ENCODE data around the gene PRTN3.

Gene PRTN3

DNA sequence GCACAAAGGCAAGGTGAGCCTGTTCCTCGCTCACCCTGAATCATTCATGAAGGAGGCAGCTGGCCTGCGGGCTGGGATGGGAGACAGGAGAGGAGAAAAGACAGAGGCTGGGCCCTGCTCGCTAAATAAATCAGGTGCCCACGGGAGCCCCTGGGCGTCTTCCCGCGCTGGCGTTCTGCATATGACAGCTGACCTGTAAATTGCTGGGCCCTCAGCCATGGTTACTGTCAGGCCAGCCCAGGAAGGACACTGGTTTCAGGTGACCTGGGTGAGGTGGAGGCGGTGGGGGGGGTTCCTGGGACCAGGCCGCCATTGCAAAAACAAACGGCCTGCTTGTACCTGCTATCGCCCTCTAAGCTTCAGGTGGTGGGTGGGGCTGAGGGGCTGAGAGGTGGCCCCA, 47.0 kb upstream of the PRTN3 start:
- TF ChIP-seq POLR2AphosphoS5 (IDR thresholded peaks at IDR 0.05; ENCODE audit: low read depth, low read length) (no peak), TAF1 (IDR thresholded peaks at IDR 0.05; ENCODE audit: borderline replicate concordance, insufficient read depth, low read length) (no peak), SIN3A (IDR thresholded peaks at IDR 0.05; ENCODE audit: borderline replicate concordance, insufficient read depth, low read length) (no peak), FOXP2 (optimal IDR thresholded peaks at IDR 0.05; ENCODE audit: borderline replicate concordance, extremely low read depth, extremely low read length, insufficient read depth) (no peak)
- TF ChIP-seq, protein P1, sequence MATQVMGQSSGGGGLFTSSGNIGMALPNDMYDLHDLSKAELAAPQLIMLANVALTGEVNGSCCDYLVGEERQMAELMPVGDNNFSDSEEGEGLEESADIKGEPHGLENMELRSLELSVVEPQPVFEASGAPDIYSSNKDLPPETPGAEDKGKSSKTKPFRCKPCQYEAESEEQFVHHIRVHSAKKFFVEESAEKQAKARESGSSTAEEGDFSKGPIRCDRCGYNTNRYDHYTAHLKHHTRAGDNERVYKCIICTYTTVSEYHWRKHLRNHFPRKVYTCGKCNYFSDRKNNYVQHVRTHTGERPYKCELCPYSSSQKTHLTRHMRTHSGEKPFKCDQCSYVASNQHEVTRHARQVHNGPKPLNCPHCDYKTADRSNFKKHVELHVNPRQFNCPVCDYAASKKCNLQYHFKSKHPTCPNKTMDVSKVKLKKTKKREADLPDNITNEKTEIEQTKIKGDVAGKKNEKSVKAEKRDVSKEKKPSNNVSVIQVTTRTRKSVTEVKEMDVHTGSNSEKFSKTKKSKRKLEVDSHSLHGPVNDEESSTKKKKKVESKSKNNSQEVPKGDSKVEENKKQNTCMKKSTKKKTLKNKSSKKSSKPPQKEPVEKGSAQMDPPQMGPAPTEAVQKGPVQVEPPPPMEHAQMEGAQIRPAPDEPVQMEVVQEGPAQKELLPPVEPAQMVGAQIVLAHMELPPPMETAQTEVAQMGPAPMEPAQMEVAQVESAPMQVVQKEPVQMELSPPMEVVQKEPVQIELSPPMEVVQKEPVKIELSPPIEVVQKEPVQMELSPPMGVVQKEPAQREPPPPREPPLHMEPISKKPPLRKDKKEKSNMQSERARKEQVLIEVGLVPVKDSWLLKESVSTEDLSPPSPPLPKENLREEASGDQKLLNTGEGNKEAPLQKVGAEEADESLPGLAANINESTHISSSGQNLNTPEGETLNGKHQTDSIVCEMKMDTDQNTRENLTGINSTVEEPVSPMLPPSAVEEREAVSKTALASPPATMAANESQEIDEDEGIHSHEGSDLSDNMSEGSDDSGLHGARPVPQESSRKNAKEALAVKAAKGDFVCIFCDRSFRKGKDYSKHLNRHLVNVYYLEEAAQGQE (IDR thresholded peaks at IDR 0.05; ENCODE audit: insufficient read depth in 1 of 2, low read depth in 2 of 2, low read length in 2 of 2), result no peak

DNA sequence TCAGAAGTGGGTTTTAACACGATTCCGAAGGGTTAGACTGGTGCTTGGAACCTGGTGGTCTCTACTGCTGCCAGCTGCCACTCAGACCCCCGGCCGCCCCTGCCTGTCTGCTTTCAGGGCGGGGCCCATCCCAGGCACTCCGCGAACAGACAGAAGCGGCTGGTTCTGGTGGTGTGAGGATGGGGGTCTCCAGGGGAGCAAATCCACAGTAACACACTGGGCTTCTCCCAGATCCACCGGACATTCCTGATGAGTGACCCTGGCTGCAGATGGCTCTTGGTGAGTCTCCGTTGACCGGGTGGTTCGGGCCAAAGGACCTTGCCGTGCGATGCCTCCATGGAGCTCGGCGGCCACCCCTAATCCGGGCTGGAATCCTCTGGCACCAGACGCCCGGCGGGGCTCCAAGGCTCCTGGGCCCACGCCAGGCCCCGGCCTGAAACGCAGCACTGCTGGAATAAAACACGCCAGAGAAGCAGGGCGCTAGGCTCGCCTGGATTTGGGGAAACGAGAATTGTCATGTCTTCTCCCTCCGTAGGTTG, 45.7 kb upstream of the PRTN3 start:
- no peak for TF ChIP-seq POLR2AphosphoS5 (IDR thresholded peaks at IDR 0.05; ENCODE audit: low read depth, low read length)
- TF ChIP-seq, protein P1 (IDR thresholded peaks at IDR 0.05; ENCODE audit: insufficient read depth in 1 of 2, low read depth in 2 of 2, low read length in 2 of 2), result no peak
- TF ChIP-seq FOXP2 (optimal IDR thresholded peaks at IDR 0.05; ENCODE audit: borderline replicate concordance, extremely low read depth, extremely low read length, insufficient read depth), result no peak
- TF ChIP-seq SIN3A (IDR thresholded peaks at IDR 0.05; ENCODE audit: borderline replicate concordance, insufficient read depth, low read length), result no peak
- no peak for TF ChIP-seq TAF1 (IDR thresholded peaks at IDR 0.05; ENCODE audit: borderline replicate concordance, insufficient read depth, low read length)

DNA sequence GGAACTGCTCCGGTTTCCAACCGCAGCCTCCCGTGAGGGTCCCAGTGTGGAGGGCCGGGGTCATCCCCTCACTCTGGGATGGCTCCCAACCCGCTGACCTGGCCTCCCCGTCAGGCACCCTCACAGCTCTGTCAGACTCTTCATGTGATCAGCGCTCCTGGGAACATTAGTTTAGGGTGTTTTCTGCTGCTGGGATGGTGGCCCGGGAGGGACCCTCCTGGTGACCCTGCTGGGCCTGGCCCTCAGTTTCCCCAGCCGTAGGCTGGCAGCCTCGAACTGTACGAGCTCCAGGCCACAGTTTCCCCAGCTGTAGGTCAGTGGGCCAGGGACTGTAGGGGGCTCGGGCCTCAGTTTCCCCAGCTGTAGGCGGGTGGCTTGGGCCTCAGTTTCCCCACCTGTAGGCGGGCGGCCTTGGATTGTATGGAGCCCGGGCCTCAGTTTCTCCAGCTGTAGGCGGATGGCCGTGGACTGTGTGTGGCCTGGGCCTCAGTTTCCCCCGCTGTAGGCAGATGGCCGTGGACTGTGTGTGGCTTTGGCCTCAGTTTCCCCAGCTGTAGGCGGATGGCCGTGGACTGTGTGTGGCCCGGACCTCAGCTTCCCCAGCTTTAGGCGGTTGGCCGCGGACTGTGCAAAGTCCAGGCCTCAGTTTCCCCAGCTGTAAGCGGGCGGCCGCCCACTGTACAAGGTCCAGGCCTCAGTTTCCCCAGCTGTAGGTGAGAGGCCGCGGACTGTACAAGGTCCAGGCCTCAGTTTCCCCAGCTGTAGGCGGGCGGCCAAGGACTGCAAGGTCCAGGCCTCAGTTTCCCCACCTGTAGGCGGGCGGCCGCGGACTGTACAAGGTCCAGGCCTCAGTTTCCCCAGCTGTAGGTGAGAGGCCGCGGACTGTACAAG, 44.9 kb upstream of the PRTN3 start:
- TF ChIP-seq, protein P1 (IDR thresholded peaks at IDR 0.05; ENCODE audit: insufficient read depth in 1 of 2, low read depth in 2 of 2, low read length in 2 of 2), result no peak
- TF ChIP-seq SIN3A (IDR thresholded peaks at IDR 0.05; ENCODE audit: borderline replicate concordance, insufficient read depth, low read length) (no peak), POLR2AphosphoS5 (IDR thresholded peaks at IDR 0.05; ENCODE audit: low read depth, low read length) (no peak), FOXP2 (optimal IDR thresholded peaks at IDR 0.05; ENCODE audit: borderline replicate concordance, extremely low read depth, extremely low read length, insufficient read depth) (no peak)

DNA sequence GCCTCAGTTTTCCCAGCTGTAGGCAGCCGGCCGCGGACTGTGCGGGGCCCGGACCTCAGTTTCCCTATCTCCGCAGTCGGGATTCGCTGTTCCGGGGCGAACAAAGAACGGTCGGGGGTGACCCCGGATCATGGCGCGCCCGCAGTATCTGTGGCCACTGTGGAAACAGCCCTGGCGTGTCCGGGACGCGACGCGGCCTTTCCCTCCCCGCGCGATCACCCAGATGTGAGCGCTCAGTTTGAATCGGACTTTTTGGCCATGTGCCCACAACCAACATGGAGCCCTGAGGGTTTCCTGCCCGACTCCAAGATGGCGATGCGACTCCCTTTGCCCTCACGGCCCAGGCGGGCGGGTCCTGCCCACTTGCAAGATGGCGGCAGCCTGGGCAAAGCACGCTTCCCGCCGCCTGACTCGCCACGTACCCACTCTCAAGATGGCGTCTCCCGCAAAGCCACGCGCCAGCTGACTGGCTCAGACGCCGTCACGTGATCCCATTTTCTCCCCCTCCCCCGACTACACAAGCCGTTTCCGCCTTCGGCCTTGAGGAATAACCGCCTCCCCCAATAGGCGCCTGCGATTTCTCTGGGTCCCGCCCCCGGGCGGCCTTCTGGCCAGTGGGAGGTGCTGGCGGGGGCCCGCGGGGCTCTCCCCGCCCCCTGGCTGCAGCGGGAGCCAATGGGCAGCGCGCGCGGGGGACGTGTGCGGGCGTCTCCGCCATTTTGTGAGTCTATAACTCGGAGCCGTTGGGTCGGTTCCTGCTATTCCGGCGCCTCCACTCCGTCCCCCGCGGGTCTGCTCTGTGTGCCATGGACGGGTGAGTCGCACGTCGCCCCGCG, 43.9 kb upstream of the PRTN3 start, which contains the start of gene PTBP1:
Gene PTBP1, plus strand, starts transcription at position 761 of the 836 bp plus-strand sequence. Its CDS starts 46 bp downstream, at position 807.
- TF ChIP-seq POLR2AphosphoS5 (IDR thresholded peaks at IDR 0.05; ENCODE audit: low read depth, low read length) (peak; percentile 33; the same call in 1 of the 2 replicates), FOXP2 (optimal IDR thresholded peaks at IDR 0.05; ENCODE audit: borderline replicate concordance, extremely low read depth, extremely low read length, insufficient read depth) (peak; percentile 89), TAF1 (IDR thresholded peaks at IDR 0.05; ENCODE audit: borderline replicate concordance, insufficient read depth, low read length) (peak; percentile 67), SIN3A (IDR thresholded peaks at IDR 0.05; ENCODE audit: borderline replicate concordance, insufficient read depth, low read length) (peak; percentile 66; the same call in 1 of the 2 replicates)
- TF ChIP-seq, protein P1 (IDR thresholded peaks at IDR 0.05; ENCODE audit: insufficient read depth in 1 of 2, low read depth in 2 of 2, low read length in 2 of 2), result 0 out of 4 replicates have a peak, but pooled peaks of 1 of the 2 experiments have one; percentile 24
